T-cell (primary cell): ENCODE results near the gene NSD2. TPM values are rescaled to one million over a fixed set of nuclear protein-coding genes. Genes with fewer than 3 reads are reported as not detected.
A peak's percentile ranks its signal among the peaks of the same experiment; 100 is the strongest.

ENCODE experiments used
- ATAC-seq, 4 experiments: fragments of 200-7000 bp in 3 of 4; fragments of 150-1000 bp in 1 of 4; cut with Tn5 transposase; replicated peaks in 1 of 4; 1 replicate in 3 of 4; 2 replicates in 1 of 4; pipeline ENCODE4 v1.10.0; 2021; ENCODE audit warnings: moderate library complexity in 3 of 4, mild to moderate bottlenecking in 2 of 4, moderate number of reproducible peaks in 1 of 4
- CTCF ChIA-PET, 2 donors: fragments of 300-600 bp; sonication (Branson Sonifier 250); formaldehyde crosslinking; loops; one replicate each; lab custom pipeline; 2022; ENCODE audit warnings: antibody characterized with exemption in 2 of 2; lab: Charles Lee
- POLR2A ChIA-PET, 2 donors: fragments of 300-600 bp; sonication (Branson Sonifier 250); formaldehyde crosslinking; loops; one replicate each; lab custom pipeline; 2022; ENCODE audit warnings: antibody characterized with exemption in 2 of 2; lab: Charles Lee
- DNase-seq, 35 experiments: peaks; one replicate each; pipeline versions ENCODE4 v3.0.0 to v3.0.0-alpha.2; 2013 to 2023
- H3K27ac ChIP-seq: one replicate; pipeline ENCODE4 v1.5.1; 2013; ENCODE audit warnings: low read length
- H3K27me3 ChIP-seq, 2 experiments: replicated peaks in 1 of 2; 1 replicate in 1 of 2; 2 replicates in 1 of 2; pipeline versions ENCODE4 v1.6.1 to v1.7.0; 2013; ENCODE audit warnings: low read length in 1 of 2, mixed read lengths in 1 of 2; ENCODE audit not compliant: control insufficient read depth in 2 of 2, insufficient read depth in 2 of 2; ENCODE audit errors: extremely low read depth in 1 of 2
- H3K36me3 ChIP-seq, 2 donors: 1 replicate in 1 of 2; 2 replicates in 1 of 2; pipeline versions ENCODE4 v1.6.1 to v1.7.0; 2013; ENCODE audit warnings: low read length in 1 of 2; ENCODE audit not compliant: control insufficient read depth in 2 of 2, insufficient read depth in 1 of 2; ENCODE audit errors: extremely low read depth in 1 of 2
- H3K4me1 ChIP-seq, 2 experiments: 1 replicate in 1 of 2; 2 replicates in 1 of 2; pipeline versions ENCODE4 v1.6.1 to v1.7.0; 2013; ENCODE audit warnings: low read length in 2 of 2, mixed read lengths in 1 of 2; ENCODE audit not compliant: insufficient read depth in 2 of 2, control insufficient read depth in 1 of 2; ENCODE audit errors: extremely low read depth in 1 of 2
- H3K4me3 ChIP-seq, 2 donors: 1 replicate in 1 of 2; 2 replicates in 1 of 2; pipeline versions ENCODE4 v1.5.1 to v1.7.0; 2013; ENCODE audit warnings: mild to moderate bottlenecking in 2 of 2, low read length in 1 of 2, moderate library complexity in 1 of 2; ENCODE audit not compliant: control insufficient read depth in 1 of 2; ENCODE audit errors: extremely low read depth in 1 of 2
- H3K9me3 ChIP-seq: 2 replicates; pipeline ENCODE4 v1.7.0; 2013
- H3K27ac Mint-ChIP-seq, 2 donors: one replicate each; pipeline ENCODE4 v1.8.0; 2020 to 2021; ENCODE audit warnings: mild to moderate bottlenecking in 2 of 2, mixed read lengths in 2 of 2
- H3K27me3 Mint-ChIP-seq, 2 donors: one replicate each; pipeline ENCODE4 v1.8.0; 2021 to 2022; ENCODE audit warnings: mixed read lengths in 2 of 2
- H3K36me3 Mint-ChIP-seq: one replicate; pipeline ENCODE4 v1.8.0; 2021; ENCODE audit warnings: mixed read lengths
- H3K4me1 Mint-ChIP-seq, 3 donors: one replicate each; pipeline ENCODE4 v1.8.0; 2020 to 2022; ENCODE audit warnings: mixed read lengths in 3 of 3, mild to moderate bottlenecking in 1 of 3
- H3K4me3 Mint-ChIP-seq, 3 donors: one replicate each; pipeline ENCODE4 v1.8.0; 2020 to 2022; ENCODE audit warnings: mild to moderate bottlenecking in 3 of 3, mixed read lengths in 3 of 3, moderate library complexity in 3 of 3
- H3K9me3 Mint-ChIP-seq, 3 donors: one replicate each; pipeline ENCODE4 v1.8.0; 2020 to 2022; ENCODE audit warnings: mixed read lengths in 3 of 3
- WGBS: methylation state at CpG from one replicate; pipeline ENCODE4 v1.1.5; 2013; ENCODE audit warnings: missing lambda C conversion rate; ENCODE audit not compliant: insufficient coverage; 5-methylcytosine and 5-hydroxymethylcytosine counted together
- total RNA-seq, 35 experiments: library from RNA in 6 of 35; stranded (reverse) in 6 of 35; fragments of 120-200 nt in 1 of 35; gene quantifications; one replicate each; pipeline versions ENCODE4 v1.2.1 to v1.2.4 and lab custom pipeline; 2013 to 2026

The NSD2 gene
- total RNA-seq, 5 donors from 2014 or later (not counting 1 experiment from before 2014, with no cell fraction given), result 40.8 to 55.3 (median 48.3) TPM

GRCh38 chr4:1898007-1898406 lies 26.8 kb downstream of the NSD2 start:
- Mint-ChIP-seq H3K4me3 (no peak overlapping the region), H3K4me1 (peaks cover 6 to 13% (median 10%) of the 10 kb centered on the region in 3 donors), H3K36me3 (peaks cover 15% of the 10 kb centered on the region), H3K9me3 (no peaks in the 10 kb centered on the region), H3K27ac (no peak overlapping the region), H3K27me3 (no peaks in the 10 kb centered on the region)
- DNase-seq, result no peak
- Histone ChIP-seq H3K27me3 (no peaks in the 10 kb centered on the region), H3K9me3 (no peaks in the 10 kb centered on the region), H3K36me3 (peaks cover 9 to 16% of the 10 kb centered on the region in 2 donors), H3K4me3 (no peak overlapping the region), H3K27ac (no peak overlapping the region), H3K4me1 (peaks cover 0 to 5% of the 10 kb centered on the region in 2 experiments)
- ATAC-seq, result no peak
- ChIA-PET CTCF (interaction anchor here in 1 of 2 donors (1.9 to 3.3 kb wide), 2 partner anchors 25 to 205 kb away, joined by 8 to 13 read pairs; no protein-coding TSS in a partner anchor), POLR2A (no interaction called here)
- WGBS, result 100% methylated on average over 1 of the region's 6 CpGs

DNA sequence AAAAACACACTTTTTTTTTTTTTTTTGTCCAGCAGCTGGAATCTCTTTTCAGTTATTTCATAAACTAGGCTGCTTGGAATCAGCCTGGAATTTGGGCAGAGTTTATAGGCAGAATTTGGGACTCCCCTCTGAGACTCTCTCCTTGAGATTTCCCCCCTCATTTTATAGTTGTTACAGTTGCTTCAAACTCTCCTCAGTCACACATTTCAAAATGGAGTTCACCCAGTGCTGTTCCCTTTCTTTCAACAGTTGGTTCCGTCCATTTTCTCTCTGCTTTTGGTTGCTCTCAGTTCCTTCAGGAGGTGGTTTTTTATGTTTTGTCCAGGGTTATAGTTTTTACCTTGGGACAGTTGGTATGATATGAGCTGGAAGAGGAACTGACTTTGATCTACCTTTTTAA lies 27.5 kb downstream of the NSD2 start:
- H3K9me3 Mint-ChIP-seq, result no peaks in the 10 kb centered on the region
- ChIA-PET POLR2A (interaction anchor here in 1 of 2 donors (0.6 kb wide), 1 partner anchor 205 kb away, joined by 4 read pairs; no protein-coding TSS in a partner anchor), CTCF (interaction anchor here (0.7 to 3.3 kb wide), 7 partner anchors 10 to 206 kb away, joined by 3 to 14 read pairs (median 3); no protein-coding TSS in a partner anchor)
- H3K4me3 Mint-ChIP-seq, result no peak overlapping the region
- H3K36me3 ChIP-seq, result peaks cover 9 to 20% of the 10 kb centered on the region in 2 donors
- H3K4me1 Mint-ChIP-seq, result peaks cover 6 to 18% (median 14%) of the 10 kb centered on the region in 3 donors
- H3K27ac ChIP-seq, result no peak overlapping the region
- ATAC-seq, result peak in 2 of 4 experiments; percentile 9 to 16
- H3K4me1 ChIP-seq, result peaks cover 0 to 5% of the 10 kb centered on the region in 2 experiments
- WGBS, result no CpG with 5 or more reads among the region's 1 CpG
- no peak overlapping the region for H3K4me3 ChIP-seq
- peaks cover 19% of the 10 kb centered on the region for H3K36me3 Mint-ChIP-seq
- peak overlapping the region in 1 of 2 donors; percentile 81 for H3K27ac Mint-ChIP-seq
- no peaks in the 10 kb centered on the region for H3K27me3 Mint-ChIP-seq
- H3K9me3 ChIP-seq, result no peaks in the 10 kb centered on the region
- no peak for DNase-seq
- H3K27me3 ChIP-seq, result no peaks in the 10 kb centered on the region

DNA sequence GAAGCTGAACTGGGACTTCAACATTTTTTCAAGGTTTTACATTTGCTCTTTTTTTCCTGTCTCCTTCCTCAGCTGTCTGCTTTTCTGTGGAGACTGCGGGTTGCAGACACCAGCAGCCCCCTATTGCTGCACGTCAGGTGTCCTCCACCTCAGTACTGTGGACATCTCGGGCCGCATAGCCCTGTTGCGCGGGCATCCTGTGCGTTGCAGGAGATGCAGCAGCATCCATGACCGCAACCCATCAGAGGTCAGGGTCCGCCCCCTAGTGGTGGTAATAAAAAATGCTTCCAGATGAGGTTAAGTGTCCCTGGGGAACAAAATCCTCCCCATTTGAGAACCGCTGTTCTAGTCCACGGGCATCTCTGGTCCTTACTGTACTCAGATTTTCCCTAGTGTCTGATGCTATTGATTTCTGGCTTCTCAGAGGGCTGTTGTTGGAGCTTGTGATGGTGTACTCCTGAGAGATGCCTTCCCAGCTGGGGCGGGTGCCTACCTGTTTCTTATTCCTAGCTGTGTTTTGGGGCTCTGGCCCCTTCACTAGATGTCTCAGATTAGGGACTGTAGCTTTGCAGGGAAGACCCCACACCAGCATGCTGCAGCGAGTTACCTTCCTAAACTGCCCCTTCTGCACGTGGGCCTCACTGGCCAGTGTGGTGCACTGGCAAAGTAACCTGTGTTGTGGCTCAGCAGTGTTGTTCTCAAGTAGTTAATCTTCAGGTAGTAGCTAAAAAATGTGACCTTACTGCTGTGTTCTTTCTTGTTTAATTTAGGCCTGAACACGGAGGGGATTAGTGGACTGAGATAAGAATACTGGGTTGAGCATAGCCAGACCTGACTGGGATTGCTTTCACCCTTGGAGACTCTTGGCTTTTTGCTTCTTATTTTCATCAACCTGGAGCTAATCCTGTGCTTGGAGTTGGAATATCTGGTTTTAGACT lies 28.2 kb downstream of the NSD2 start:
- no peak overlapping the region for H3K4me3 Mint-ChIP-seq
- Histone ChIP-seq H3K36me3 (peaks cover 9 to 20% of the 10 kb centered on the region in 2 donors), H3K27ac (no peak overlapping the region), H3K27me3 (no peaks in the 10 kb centered on the region), H3K4me1 (peaks cover 0 to 5% of the 10 kb centered on the region in 2 experiments), H3K9me3 (no peaks in the 10 kb centered on the region), H3K4me3 (no peak overlapping the region)
- no peaks in the 10 kb centered on the region for H3K9me3 Mint-ChIP-seq
- ChIA-PET CTCF (interaction anchor here (0.5 to 3.3 kb wide), 13 partner anchors 9 to 206 kb away, joined by 3 to 14 read pairs (median 4); no protein-coding TSS in a partner anchor), POLR2A (interaction anchor here in 1 of 2 donors (0.6 kb wide), 1 partner anchor 206 kb away, joined by 4 read pairs; no protein-coding TSS in a partner anchor)
- DNase-seq, result peak; percentile 46 to 88 (median 62)
- peaks cover 22% of the 10 kb centered on the region for H3K36me3 Mint-ChIP-seq
- H3K27ac Mint-ChIP-seq, result peak overlapping the region in 1 of 2 donors; percentile 81
- peaks cover 6 to 18% (median 14%) of the 10 kb centered on the region in 3 donors for H3K4me1 Mint-ChIP-seq
- ATAC-seq, result peak; percentile 94 to 96 (median 95)
- 42% methylated on average over 7 of the region's 15 CpGs for WGBS
- H3K27me3 Mint-ChIP-seq, result no peaks in the 10 kb centered on the region

- Histone ChIP-seq H3K27ac (no peak overlapping the region), H3K9me3 (no peaks in the 10 kb centered on the region), H3K4me1 (peaks cover 0 to 5% of the 10 kb centered on the region in 2 experiments), H3K36me3 (peaks cover 9 to 20% of the 10 kb centered on the region in 2 donors), H3K27me3 (no peaks in the 10 kb centered on the region), H3K4me3 (no peak overlapping the region)
- CTCF ChIA-PET, result interaction anchor here (0.5 to 3.3 kb wide), 9 partner anchors 9 to 207 kb away, joined by 3 to 14 read pairs (median 5); no protein-coding TSS in a partner anchor
- no peak for ATAC-seq
- no peak for DNase-seq
- POLR2A ChIA-PET, result no interaction called here
- no peak overlapping the region for H3K4me3 Mint-ChIP-seq
- H3K4me1 Mint-ChIP-seq, result peaks cover 6 to 13% (median 12%) of the 10 kb centered on the region in 3 donors
- peaks cover 23% of the 10 kb centered on the region for H3K36me3 Mint-ChIP-seq
- no peaks in the 10 kb centered on the region for H3K27me3 Mint-ChIP-seq
- no peaks in the 10 kb centered on the region for H3K9me3 Mint-ChIP-seq
- H3K27ac Mint-ChIP-seq, result no peak overlapping the region
Measured at GRCh38 chr4:1900087-1900433, 28.9 kb downstream of the NSD2 start.

DNA sequence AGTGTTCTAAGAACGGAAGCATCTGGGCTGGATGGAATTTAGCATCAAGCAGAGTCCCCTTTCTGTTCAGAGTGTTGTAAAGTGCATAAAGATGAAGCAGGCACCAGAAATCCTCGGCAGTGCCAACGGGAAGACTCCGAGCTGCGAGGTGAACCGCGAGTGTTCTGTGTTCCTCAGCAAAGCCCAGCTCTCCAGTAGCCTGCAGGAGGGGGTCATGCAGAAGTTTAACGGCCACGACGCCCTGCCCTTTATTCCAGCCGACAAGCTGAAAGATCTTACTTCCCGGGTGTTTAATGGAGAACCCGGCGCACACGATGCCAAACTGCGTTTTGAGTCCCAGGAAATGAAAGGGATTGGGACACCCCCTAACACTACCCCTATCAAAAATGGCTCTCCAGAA lies 29.4 kb downstream of the NSD2 start:
- CTCF ChIA-PET, result interaction anchor here (0.5 to 3.3 kb wide), 6 partner anchors 8 to 955 kb away, joined by 3 to 14 read pairs (median 5); no protein-coding TSS in a partner anchor
- Mint-ChIP-seq H3K4me3 (no peak overlapping the region), H3K27me3 (no peaks in the 10 kb centered on the region), H3K4me1 (peaks cover 6 to 13% (median 12%) of the 10 kb centered on the region in 3 donors), H3K27ac (no peak overlapping the region), H3K9me3 (no peaks in the 10 kb centered on the region), H3K36me3 (peaks cover 24% of the 10 kb centered on the region)
- Histone ChIP-seq H3K4me1 (peaks cover 0 to 5% of the 10 kb centered on the region in 2 experiments), H3K9me3 (no peaks in the 10 kb centered on the region), H3K4me3 (no peak overlapping the region), H3K27ac (no peak overlapping the region), H3K27me3 (no peaks in the 10 kb centered on the region), H3K36me3 (peaks cover 9 to 20% of the 10 kb centered on the region in 2 donors)
- ATAC-seq, result no peak
- no peak for DNase-seq
- 93% methylated on average over 15 of the region's 16 CpGs for WGBS
- POLR2A ChIA-PET, result interaction anchor here in 1 of 2 donors (0.6 kb wide), 1 partner anchor 28 kb away, joined by 6 read pairs; no protein-coding TSS in a partner anchor

DNA sequence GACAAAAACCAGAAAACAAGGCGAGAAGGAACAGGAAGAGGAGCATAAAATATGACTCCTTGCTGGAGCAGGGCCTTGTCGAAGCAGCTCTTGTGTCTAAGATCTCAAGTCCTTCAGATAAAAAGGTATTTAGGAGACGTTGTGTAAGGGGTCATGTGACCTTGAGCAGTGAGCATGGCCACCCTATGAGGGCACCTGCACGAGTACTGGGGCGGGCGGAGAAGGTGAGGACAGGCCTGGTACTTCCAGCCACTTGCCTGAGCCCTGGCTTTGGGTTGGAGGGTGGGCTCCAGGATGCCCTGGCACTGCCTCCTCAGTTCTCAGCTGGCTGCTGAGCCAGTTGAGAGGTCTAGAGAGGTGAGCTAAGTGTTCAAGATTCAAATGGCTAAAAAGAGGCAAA lies 29.9 kb downstream of the NSD2 start:
- Mint-ChIP-seq H3K4me3 (no peak overlapping the region), H3K27ac (no peak overlapping the region), H3K36me3 (peaks cover 28% of the 10 kb centered on the region), H3K27me3 (no peaks in the 10 kb centered on the region), H3K4me1 (peaks cover 6 to 18% (median 16%) of the 10 kb centered on the region in 3 donors), H3K9me3 (no peaks in the 10 kb centered on the region)
- Histone ChIP-seq H3K27me3 (no peaks in the 10 kb centered on the region), H3K4me1 (peaks cover 0 to 5% of the 10 kb centered on the region in 2 experiments), H3K9me3 (no peaks in the 10 kb centered on the region), H3K36me3 (peaks cover 9 to 20% of the 10 kb centered on the region in 2 donors), H3K4me3 (no peak overlapping the region), H3K27ac (no peak overlapping the region)
- ATAC-seq (no peak), DNase-seq (no peak)
- POLR2A ChIA-PET, result no interaction called here
- WGBS, result 90% methylated on average over 6 of the region's 6 CpGs
- CTCF ChIA-PET, result interaction anchor here (0.5 to 2.6 kb wide), 4 partner anchors 12 to 954 kb away, joined by 3 to 14 read pairs (median 6); no protein-coding TSS in a partner anchor
